Neural cell (in vitro differentiated cells): ENCODE results near the gene NXPE1.

Source experiments
- EZH2 ChIP-seq: fragments of 200-600, 300-800 bp; shearing (Covaris generic), sonication (generic); IDR thresholded peaks from 2 replicates; pipeline ENCODE4 v1.6.1; 2014; ENCODE audit warnings: antibody characterized with exemption, low read length, borderline replicate concordance, mild to moderate bottlenecking; ENCODE audit not compliant: insufficient read depth, poor library complexity, severe bottlenecking
- RAD21 ChIP-seq: fragments of 450-650 bp; conservative IDR thresholded peaks from 2 replicates; pipeline ENCODE4 v1.6.1; 2014; ENCODE audit warnings: antibody characterized with exemption, mild to moderate bottlenecking, moderate library complexity
- SMC3 ChIP-seq: fragments of 450-650 bp; conservative IDR thresholded peaks from 2 replicates; pipeline ENCODE4 v1.6.1; 2014; ENCODE audit warnings: antibody characterized with exemption, mild to moderate bottlenecking, moderate library complexity; ENCODE audit not compliant: poor library complexity
- TF ChIP-seq, protein P1 (sequence below): fragments of 450-650 bp; IDR thresholded peaks from 2 replicates; pipeline ENCODE4 v1.5.1; 2014; ENCODE audit warnings: antibody characterized with exemption, mild to moderate bottlenecking, moderate library complexity; ENCODE audit not compliant: poor library complexity, severe bottlenecking

DNA sequence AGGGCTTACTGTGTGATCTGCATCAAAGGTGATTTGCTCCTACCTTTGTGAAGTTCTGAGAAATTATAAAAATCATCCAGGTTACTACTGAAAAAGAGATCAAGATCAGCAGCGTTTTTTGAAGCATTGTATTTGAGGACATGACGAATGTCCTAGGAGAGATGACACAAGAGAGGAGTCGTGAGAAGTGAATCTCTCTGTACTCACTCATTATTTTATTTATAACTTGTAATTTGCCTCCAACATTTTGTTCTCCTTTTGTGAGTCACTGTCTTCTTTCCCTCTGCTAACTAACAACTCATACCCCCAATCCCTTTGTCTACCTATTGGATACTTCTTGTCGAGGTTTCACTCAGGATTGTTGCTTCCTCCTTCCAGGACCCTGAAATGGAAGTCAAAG, 8.6 kb downstream of the NXPE1 start:
- no peak for TF ChIP-seq EZH2
- TF ChIP-seq, protein P1, sequence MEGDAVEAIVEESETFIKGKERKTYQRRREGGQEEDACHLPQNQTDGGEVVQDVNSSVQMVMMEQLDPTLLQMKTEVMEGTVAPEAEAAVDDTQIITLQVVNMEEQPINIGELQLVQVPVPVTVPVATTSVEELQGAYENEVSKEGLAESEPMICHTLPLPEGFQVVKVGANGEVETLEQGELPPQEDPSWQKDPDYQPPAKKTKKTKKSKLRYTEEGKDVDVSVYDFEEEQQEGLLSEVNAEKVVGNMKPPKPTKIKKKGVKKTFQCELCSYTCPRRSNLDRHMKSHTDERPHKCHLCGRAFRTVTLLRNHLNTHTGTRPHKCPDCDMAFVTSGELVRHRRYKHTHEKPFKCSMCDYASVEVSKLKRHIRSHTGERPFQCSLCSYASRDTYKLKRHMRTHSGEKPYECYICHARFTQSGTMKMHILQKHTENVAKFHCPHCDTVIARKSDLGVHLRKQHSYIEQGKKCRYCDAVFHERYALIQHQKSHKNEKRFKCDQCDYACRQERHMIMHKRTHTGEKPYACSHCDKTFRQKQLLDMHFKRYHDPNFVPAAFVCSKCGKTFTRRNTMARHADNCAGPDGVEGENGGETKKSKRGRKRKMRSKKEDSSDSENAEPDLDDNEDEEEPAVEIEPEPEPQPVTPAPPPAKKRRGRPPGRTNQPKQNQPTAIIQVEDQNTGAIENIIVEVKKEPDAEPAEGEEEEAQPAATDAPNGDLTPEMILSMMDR: no peak
- TF ChIP-seq SMC3: no peak
- TF ChIP-seq RAD21: no peak
